Heart right ventricle (tissue), 16 donors: ENCODE measurements around the gene SEMA3G. TPM values are rescaled to one million over a fixed set of nuclear protein-coding genes. Genes with fewer than 3 reads are reported as not detected.

Experiments
- ATAC-seq, 8 donors: fragments of 200-7000 bp; cut with Tn5 transposase; one replicate each; pipeline ENCODE4 v1.9.1; 2020; ENCODE audit warnings: mild to moderate bottlenecking in 8 of 8, moderate library complexity in 8 of 8, moderate number of reproducible peaks in 1 of 8
- DNase-seq, 2 donors: peaks; one replicate each; pipeline ENCODE4 v3.0.0-alpha.2; 2020
- H3K27ac ChIP-seq, 10 donors: fragments of 200-600 bp; sonication (generic) in 2 of 10; one replicate each; pipeline versions ENCODE4 v1.5.0 to v1.8.0; 2020 to 2022; ENCODE audit warnings: mild to moderate bottlenecking in 3 of 10
- H3K27me3 ChIP-seq, 7 donors: fragments of 200-600 bp; one replicate each; pipeline ENCODE4 v1.8.0; 2021 to 2022; ENCODE audit warnings: mild to moderate bottlenecking in 2 of 7
- H3K36me3 ChIP-seq, 9 donors: fragments of 200-600 bp; sonication (generic) in 1 of 9; one replicate each; pipeline versions ENCODE4 v1.5.0 to v1.8.0; 2020 to 2022; ENCODE audit warnings: mild to moderate bottlenecking in 2 of 9
- H3K4me1 ChIP-seq, 9 donors: fragments of 200-600 bp; sonication (generic) in 1 of 9; one replicate each; pipeline versions ENCODE4 v1.5.0 to v1.8.0; 2020 to 2022; ENCODE audit warnings: mild to moderate bottlenecking in 4 of 9
- H3K4me3 ChIP-seq, 10 donors: fragments of 200-600 bp; sonication (generic) in 2 of 10; one replicate each; pipeline versions ENCODE4 v1.5.0 to v1.8.0; 2020 to 2022; ENCODE audit warnings: mild to moderate bottlenecking in 7 of 10, moderate library complexity in 2 of 10
- H3K9me3 ChIP-seq, 11 donors: fragments of 200-600 bp in 10 of 11; sonication (generic) in 2 of 11; one replicate each; pipeline versions ENCODE4 v1.5.0 to v1.8.0; 2013 to 2022; ENCODE audit warnings: mild to moderate bottlenecking in 2 of 11, control low read depth in 1 of 11, moderate library complexity in 1 of 11
- CTCF ChIP-seq, 9 donors: fragments of 200-600 bp; sonication (generic) in 2 of 9; IDR thresholded peaks; one replicate each; pipeline versions ENCODE4 v1.5.0 to v1.8.0; 2021 to 2022; ENCODE audit warnings: antibody characterized with exemption in 9 of 9, mild to moderate bottlenecking in 5 of 9, moderate library complexity in 1 of 9
- WGBS, 2 donors: extraction: QIAGEN DNeasy Blood & Tissue Kit; methylation state at CpG; one replicate each; pipeline ENCODE4 v1.1.7; 2013; ENCODE audit warnings: inconsistent platforms in 1 of 2; 5-methylcytosine and 5-hydroxymethylcytosine counted together
- intact Hi-C, 10 donors: fragments of 100-400 bp; cut with DNase I; formaldehyde crosslinking; loops; one replicate each; pipeline versions ENCODE4 v1.11.1 to v1.14.2; 2022
- polyA plus RNA-seq, 2 donors: library from polyadenylated mRNA; stranded (reverse); fragments of 200-250 nt; gene quantifications; one replicate each; pipeline ENCODE4 v1.2.3, GENCODE V29; 2013
- total RNA-seq, 10 donors: library from RNA; stranded (reverse); fragmentation: NEBNext Ultra II Directional in 3 of 10; extraction: Animal tissue kit (Norgen Biotek cat#: 25700) in 3 of 10; gene quantifications; one replicate each; pipeline versions ENCODE4 v1.2.1 to v1.2.4, GENCODE V29; 2021 to 2023
- donor health status: Arrhythmogenic right ventricular cardiomyopathy.
- donor health status: ischemic (EF 13 %, LVEDD 7.1; RV severe dilation, severe dysfunction).
- donor health status: healthy with polysubstance abuse.
- donor health status: DM: no; HTN: yes; CAD: no.
- donor health status: DM: no; HTN: no; CAD: no.
- donor health status: ischemic (EF 25% LVEDD 6.9; RV normal size, moderate dysfunction).
- donor health status: ischemic (EF 25% LVEDD 5.7; RV mildly dilated, moderate dysfunction).
- donor health status: healthy.
- donor health status: DM: yes; HTN: yes; CAD: no.
- donor health status: Ischemic cardiomyopathy.
- donor health status: ischemic (EF 35%, LVEDD 5.7; RV mildly dilated, moderate dysfunction).
- donor health status: nonischemic (EF 11% LVEDD 7.7; RV severe dilation, severe dysfunction).
- donor health status: DM: yes; HTN: yes; CAD: no.
- donor health status: PGD.
- donor health status: ischemic (EF 29% LVEDD 5.4; RV normal size, mild dysfunction).
- donor health status: nonischemic (EF 23%, LVEDD 6.1; RV moderate dilation, normal function).

SEMA3G gene
- total and polyA plus RNA-seq, 12 donors, result 8.3 to 17.8 (median 15.0) TPM

- DNase-seq (no peak), ATAC-seq (no peak)
- intact Hi-C loops, result no loop called here
- no peak overlapping the region for H3K4me3 ChIP-seq
- peaks cover 0 to 93% (median 70%) of the 10 kb centered on the region in 9 donors for H3K36me3 ChIP-seq
- H3K27me3 ChIP-seq, result no peaks in the 10 kb centered on the region
- WGBS, 2 donors, result 80% methylated on average over 3 of the region's 3 CpGs
- H3K9me3 ChIP-seq, result no peaks in the 10 kb centered on the region
- peak overlapping the region in 1 of 10 donors; percentile 16 for H3K27ac ChIP-seq
- no peak for TF ChIP-seq CTCF (IDR thresholded peaks at IDR 0.05)
- H3K4me1 ChIP-seq, result peaks cover 18 to 69% (median 59%) of the 10 kb centered on the region in 9 donors
Observed at GRCh38 chr3:52488746-52489145, 43.8 kb upstream of the SEMA3G start.

GRCh38 chr3:52487788-52488691 lies 43.1 kb upstream of the SEMA3G start:
- Histone ChIP-seq H3K9me3 (no peaks in the 10 kb centered on the region), H3K4me3 (no peak overlapping the region), H3K27me3 (no peaks in the 10 kb centered on the region), H3K4me1 (peaks cover 23 to 72% (median 59%) of the 10 kb centered on the region in 9 donors), H3K27ac (no peak overlapping the region), H3K36me3 (peaks cover 0 to 96% (median 71%) of the 10 kb centered on the region in 9 donors)
- no peak for TF ChIP-seq CTCF (IDR thresholded peaks at IDR 0.05)
- no peak for DNase-seq
- 96% methylated on average over 59 of the region's 59 CpGs for WGBS, 2 donors
- no peak for ATAC-seq
- intact Hi-C loops, result no loop called here

- intact Hi-C loops, result no loop called here
- DNase-seq, result no peak
Observed at GRCh38 chr3:52487050-52487787, 42.3 kb upstream of the SEMA3G start.

More at GRCh38 chr3:52487050-52487787, 42.3 kb upstream of the SEMA3G start:
- TF ChIP-seq CTCF (IDR thresholded peaks at IDR 0.05), result no peak
- no peaks in the 10 kb centered on the region for H3K27me3 ChIP-seq
- H3K27ac ChIP-seq, result no peak overlapping the region
- WGBS, 2 donors, result 89 to 91% methylated on average over 31 of the region's 31 CpGs
- H3K4me3 ChIP-seq, result no peak overlapping the region
- no peaks in the 10 kb centered on the region for H3K9me3 ChIP-seq
- peaks cover 24 to 69% (median 54%) of the 10 kb centered on the region in 9 donors for H3K4me1 ChIP-seq
- ATAC-seq, result no peak
- H3K36me3 ChIP-seq, result peaks cover 0 to 96% (median 72%) of the 10 kb centered on the region in 9 donors
